Ascending aorta (tissue), 2 donors: ENCODE measurements around the gene TAF6. TPM values are rescaled to one million over a fixed set of nuclear protein-coding genes. Genes with fewer than 3 reads are reported as not detected.

Source experiments
- DNase-seq, 2 donors: peaks; one replicate each; pipeline ENCODE4 v3.0.0-alpha.2; 2019; ENCODE audit warnings: low spot score in 2 of 2
- H3K27ac ChIP-seq, 2 donors: fragments of 200-600 bp; sonication (generic); one replicate each; pipeline ENCODE4 v1.5.1; 2016 to 2017; ENCODE audit warnings: mild to moderate bottlenecking in 1 of 2
- H3K27me3 ChIP-seq: fragments of 200-600 bp; sonication (generic); one replicate; pipeline ENCODE4 v1.5.1; 2017
- H3K36me3 ChIP-seq, 2 donors: fragments of 200-600 bp; sonication (generic); one replicate each; pipeline ENCODE4 v1.5.1; 2016
- H3K4me1 ChIP-seq, 2 donors: fragments of 200-600 bp; sonication (generic); one replicate each; pipeline ENCODE4 v1.5.1; 2016 to 2017; ENCODE audit warnings: mild to moderate bottlenecking in 1 of 2
- H3K4me3 ChIP-seq, 2 donors: fragments of 200-600 bp; sonication (generic); one replicate each; pipeline ENCODE4 v1.5.1; 2016 to 2017; ENCODE audit warnings: mild to moderate bottlenecking in 1 of 2
- H3K9me3 ChIP-seq, 2 donors: fragments of 200-600 bp; sonication (generic); one replicate each; pipeline ENCODE4 v1.5.1; 2016
- intact Hi-C: fragments of 100-400 bp; cut with DNase I; formaldehyde crosslinking; loops from one replicate; pipeline ENCODE4 v1.15.1; 2023
- total RNA-seq: library from RNA; depleted of rRNA; stranded (reverse); fragments of >200 nt; gene quantifications from one replicate; pipeline ENCODE4 v1.1.0, GENCODE V29; 2016
- TF ChIP-seq, protein P1 (sequence below), 3 experiments: fragments of 200-600 bp in 2 of 3; fragments of 450-650 bp in 1 of 3; sonication (generic) in 2 of 3; IDR thresholded peaks; one replicate each; pipeline ENCODE4 v1.5.1; 2016 to 2019; ENCODE audit warnings: antibody characterized with exemption in 3 of 3, mild to moderate bottlenecking in 1 of 3, moderate library complexity in 1 of 3

TAF6 gene
- total RNA-seq, 1 donor from 2014 or later = 103 TPM

DNA sequence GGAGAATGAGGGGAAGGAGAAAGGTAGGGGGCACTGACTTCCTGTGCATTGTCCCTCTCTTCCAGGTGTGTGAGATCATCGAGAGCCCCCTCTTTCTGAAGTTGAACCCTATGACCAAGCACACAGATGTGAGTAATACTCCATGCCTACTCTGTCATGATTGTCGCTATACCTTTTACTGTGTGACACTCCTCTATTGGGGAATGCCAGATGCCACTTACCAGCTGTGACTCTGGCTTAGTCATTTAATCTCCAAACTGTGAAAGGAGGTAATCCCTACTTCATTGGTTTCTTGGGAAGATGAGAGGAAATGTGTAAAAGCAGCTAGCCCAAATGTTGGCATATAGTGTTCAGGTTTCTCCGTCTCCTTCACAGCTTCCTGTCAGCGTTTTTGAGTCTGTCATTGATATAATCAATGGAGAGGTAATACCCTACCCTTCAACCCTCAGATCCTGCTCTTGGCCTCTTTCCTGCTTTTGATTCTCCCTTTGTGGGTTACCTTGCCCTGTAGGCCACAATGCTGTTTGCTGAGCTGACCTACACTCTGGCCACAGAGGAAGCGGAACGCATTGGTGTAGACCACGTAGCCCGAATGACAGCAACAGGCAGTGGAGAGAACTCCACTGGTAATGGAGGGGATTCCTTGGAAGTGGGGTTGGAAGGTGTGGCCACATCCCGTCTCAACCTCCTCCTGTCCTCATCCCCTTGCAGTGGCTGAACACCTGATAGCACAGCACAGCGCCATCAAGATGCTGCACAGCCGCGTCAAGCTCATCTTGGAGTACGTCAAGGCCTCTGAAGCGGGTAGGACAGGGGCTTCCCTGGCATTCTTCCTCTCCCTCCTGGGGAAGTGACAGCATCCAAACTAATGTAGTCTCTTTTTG is 28.4 kb downstream of the TAF6 start:
- Histone ChIP-seq H3K27ac (no peak overlapping the region), H3K36me3 (peaks cover 49 to 58% of the 10 kb centered on the region in 2 donors), H3K27me3 (no peaks in the 10 kb centered on the region), H3K4me1 (peaks cover 7 to 10% of the 10 kb centered on the region in 2 donors), H3K4me3 (no peak overlapping the region), H3K9me3 (no peaks in the 10 kb centered on the region)
- DNase-seq = no peak
- intact Hi-C loops = no loop called here
- TF ChIP-seq, protein P1, sequence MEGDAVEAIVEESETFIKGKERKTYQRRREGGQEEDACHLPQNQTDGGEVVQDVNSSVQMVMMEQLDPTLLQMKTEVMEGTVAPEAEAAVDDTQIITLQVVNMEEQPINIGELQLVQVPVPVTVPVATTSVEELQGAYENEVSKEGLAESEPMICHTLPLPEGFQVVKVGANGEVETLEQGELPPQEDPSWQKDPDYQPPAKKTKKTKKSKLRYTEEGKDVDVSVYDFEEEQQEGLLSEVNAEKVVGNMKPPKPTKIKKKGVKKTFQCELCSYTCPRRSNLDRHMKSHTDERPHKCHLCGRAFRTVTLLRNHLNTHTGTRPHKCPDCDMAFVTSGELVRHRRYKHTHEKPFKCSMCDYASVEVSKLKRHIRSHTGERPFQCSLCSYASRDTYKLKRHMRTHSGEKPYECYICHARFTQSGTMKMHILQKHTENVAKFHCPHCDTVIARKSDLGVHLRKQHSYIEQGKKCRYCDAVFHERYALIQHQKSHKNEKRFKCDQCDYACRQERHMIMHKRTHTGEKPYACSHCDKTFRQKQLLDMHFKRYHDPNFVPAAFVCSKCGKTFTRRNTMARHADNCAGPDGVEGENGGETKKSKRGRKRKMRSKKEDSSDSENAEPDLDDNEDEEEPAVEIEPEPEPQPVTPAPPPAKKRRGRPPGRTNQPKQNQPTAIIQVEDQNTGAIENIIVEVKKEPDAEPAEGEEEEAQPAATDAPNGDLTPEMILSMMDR (IDR thresholded peaks at IDR 0.05) = no peak

DNA sequence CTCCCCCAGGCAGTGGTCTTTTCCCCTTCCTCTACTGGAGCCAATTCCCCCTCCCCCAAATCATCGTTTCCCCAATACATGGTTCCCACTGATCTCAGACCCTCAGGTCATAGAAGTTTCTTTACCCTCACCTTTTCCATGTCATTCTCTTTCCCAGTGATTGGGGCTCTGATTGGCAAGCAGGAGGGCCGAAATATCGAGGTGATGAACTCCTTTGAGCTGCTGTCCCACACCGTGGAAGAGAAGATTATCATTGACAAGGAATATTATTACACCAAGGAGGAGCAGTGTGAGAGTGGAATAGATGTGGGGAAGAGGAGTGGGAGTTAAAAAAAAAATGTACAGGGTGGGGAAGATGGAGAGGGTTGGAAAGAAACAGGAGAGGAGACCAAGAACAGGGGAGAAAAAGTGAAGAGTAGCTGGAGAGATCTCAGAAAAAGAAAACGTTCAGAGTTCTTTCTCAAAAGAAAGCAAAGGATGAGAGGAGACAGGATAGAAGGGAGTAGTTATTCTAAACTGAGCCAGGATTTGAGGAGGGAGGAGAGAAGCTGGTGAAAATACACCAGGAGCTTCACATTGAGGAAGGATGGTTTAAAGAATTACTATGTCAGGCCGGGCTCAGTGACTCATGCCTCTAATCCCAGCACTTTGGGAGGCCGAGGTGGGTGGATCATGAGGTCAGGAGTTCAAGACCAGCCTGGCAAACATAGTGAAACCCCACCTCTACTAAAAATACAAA is 29.5 kb downstream of the TAF6 start:
- Histone ChIP-seq H3K36me3 (peaks cover 37 to 46% of the 10 kb centered on the region in 2 donors), H3K27ac (peak overlapping the region; percentile 77 to 82), H3K4me1 (peaks cover 7 to 10% of the 10 kb centered on the region in 2 donors), H3K27me3 (no peaks in the 10 kb centered on the region), H3K9me3 (no peaks in the 10 kb centered on the region), H3K4me3 (peak overlapping the region; percentile 79 to 88)
- no peak for DNase-seq
- TF ChIP-seq, protein P1 (IDR thresholded peaks at IDR 0.05) = no peak
- intact Hi-C loops = no loop called here

DNA sequence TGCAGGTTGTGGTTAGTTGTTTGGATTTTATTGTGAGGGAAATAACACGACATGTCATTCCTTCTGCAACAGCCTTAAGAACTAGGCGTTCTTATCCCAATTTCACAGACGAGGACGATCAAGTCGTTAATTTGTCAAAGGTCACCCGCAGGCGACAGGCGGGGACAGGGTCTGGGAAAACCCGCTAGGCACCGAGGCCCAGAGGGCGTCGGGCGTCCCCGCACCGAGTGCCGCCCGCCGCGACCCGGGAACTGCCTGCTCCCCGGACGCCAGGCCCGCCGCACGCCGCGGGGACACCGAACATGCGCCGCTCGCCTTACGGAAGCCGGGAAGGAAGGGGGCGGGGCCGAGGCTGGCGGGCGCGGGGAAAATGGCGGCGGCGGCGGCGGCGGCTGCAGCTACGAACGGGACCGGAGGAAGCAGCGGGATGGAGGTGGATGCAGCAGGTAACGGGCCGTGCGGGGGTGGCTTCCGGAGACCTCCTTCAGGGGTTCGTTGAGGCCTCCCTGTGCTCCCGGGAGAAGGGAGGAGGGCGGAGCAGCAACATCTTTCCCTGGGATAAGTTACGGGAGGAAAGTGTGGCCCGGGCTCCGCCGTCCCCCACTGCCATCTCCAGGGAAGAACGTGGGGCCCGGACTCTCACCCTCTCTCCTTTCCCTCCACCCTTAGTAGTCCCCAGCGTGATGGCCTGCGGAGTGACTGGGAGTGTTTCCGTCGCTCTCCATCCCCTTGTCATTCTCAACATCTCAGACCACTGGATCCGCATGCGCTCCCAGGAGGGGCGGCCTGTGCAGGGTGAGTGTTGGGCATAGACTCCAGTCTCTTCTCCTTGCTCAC is 30.3 kb downstream of the TAF6 start, which contains the start of gene COPS6:
COPS6 (plus strand) TSS at position 349 of the 837 bp plus-strand sequence; CDS start at position 371, 22 bp downstream.
- TF ChIP-seq, protein P1 (IDR thresholded peaks at IDR 0.05) = no peak
- peak; percentile 24 to 91 for DNase-seq
- no peaks in the 10 kb centered on the region for H3K9me3 ChIP-seq
- peak within 1 kb of the TSS; percentile 79 to 88 for H3K4me3 ChIP-seq
- no peaks in the 10 kb centered on the region for H3K27me3 ChIP-seq
- H3K4me1 ChIP-seq = peaks cover 7 to 10% of the 10 kb centered on the region in 2 donors
- H3K27ac ChIP-seq = peak within 1 kb of the TSS; percentile 77 to 82
- intact Hi-C loops = no loop called here
- H3K36me3 ChIP-seq = peaks cover 29 to 38% of the 10 kb centered on the region in 2 donors

DNA sequence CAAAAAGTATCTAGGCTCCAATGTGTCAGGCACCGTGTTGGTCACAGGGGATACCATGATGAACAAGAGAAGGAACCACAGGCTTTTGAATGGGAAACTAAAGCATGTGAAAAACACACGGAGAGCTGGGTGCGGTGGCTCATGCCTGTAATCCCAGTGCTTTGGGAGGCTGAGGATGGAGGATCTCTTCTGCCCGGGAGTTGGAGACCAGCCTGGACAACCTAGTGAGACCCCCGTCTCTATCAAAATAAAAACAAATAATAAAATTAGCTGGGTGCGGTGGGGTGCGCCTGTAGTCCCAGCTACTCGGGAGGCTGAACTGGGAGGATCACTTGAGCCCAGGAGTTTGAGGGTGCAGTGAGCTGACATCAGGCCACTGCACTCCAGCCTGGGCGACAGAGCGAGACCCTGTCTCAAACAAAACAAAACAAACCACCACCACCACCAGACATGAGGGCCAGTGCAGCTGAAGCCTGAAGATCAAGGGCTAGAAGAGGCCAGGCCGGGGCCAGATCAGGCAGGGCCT is 31.0 kb downstream of the TAF6 start:
- DNase-seq = no peak
- TF ChIP-seq, protein P1 (IDR thresholded peaks at IDR 0.05) = no peak
- H3K27ac ChIP-seq = peak overlapping the region; percentile 77 to 82
- H3K9me3 ChIP-seq = no peaks in the 10 kb centered on the region
- H3K4me3 ChIP-seq = peak overlapping the region; percentile 79 to 88
- no peaks in the 10 kb centered on the region for H3K27me3 ChIP-seq
- H3K36me3 ChIP-seq = peaks cover 26 to 31% of the 10 kb centered on the region in 2 donors
- peaks cover 7 to 10% of the 10 kb centered on the region in 2 donors for H3K4me1 ChIP-seq
- intact Hi-C loops = no loop called here
